Measurements from ENCODE around the gene ARHGAP19. TPM values are rescaled to one million over a fixed set of nuclear protein-coding genes. Genes with fewer than 3 reads are reported as not detected.

Gene ARHGAP19
- total and polyA plus RNA-seq, 9 of the 15 experiments (the other 6 are each of a cell fraction or from before 2014, with no cell fraction given), result 14.8 to 49.5 (median 26.8) TPM

- TF ChIP-seq CTCFL (IDR thresholded peaks at IDR 0.05; ENCODE audit: borderline replicate concordance, insufficient read depth, low read depth, low read length, poor library complexity, severe bottlenecking), result no peak
- TF ChIP-seq ZNF696 (CRISPR knock-in tag; conservative IDR thresholded peaks at IDR 0.05), result no peak
- no peak for TF ChIP-seq ZNF217 (CRISPR knock-in tag; IDR thresholded peaks at IDR 0.05)
- TF ChIP-seq STAT5A (IDR thresholded peaks at IDR 0.05; ENCODE audit: borderline replicate concordance, low read length), result no peak
- TF ChIP-seq FUS (optimal IDR thresholded peaks at IDR 0.05; ENCODE audit: low read depth, low read length), result no peak
- TF ChIP-seq RBM22 (IDR thresholded peaks at IDR 0.05; ENCODE audit: low read depth, low read length, poor library complexity, severe bottlenecking), result no peak
- TF ChIP-seq ZNF282 (CRISPR knock-in tag; IDR thresholded peaks at IDR 0.05), result no peak
- TF ChIP-seq RNF2 (IDR thresholded peaks at IDR 0.05), result peak; percentile 19; the same call in 1 of the 2 replicates
- TF ChIP-seq JUND (IDR thresholded peaks at IDR 0.05; ENCODE audit: borderline replicate concordance, low read depth, low read length), result peak; percentile 95
- TF ChIP-seq JUND (tag; IDR thresholded peaks at IDR 0.05; ENCODE audit: borderline replicate concordance, low read depth, low read length), result no peak; the same call in 2 of the 3 replicates
- TF ChIP-seq ZNF668 (CRISPR knock-in tag; IDR thresholded peaks at IDR 0.05), result no peak
- TF ChIP-seq ZNF766 (CRISPR knock-in tag; conservative IDR thresholded peaks at IDR 0.05), result no peak
- TF ChIP-seq RREB1 (CRISPR knock-in tag; IDR thresholded peaks at IDR 0.05), result no peak
- no peak for TF ChIP-seq MTA1 (IDR thresholded peaks at IDR 0.05; ENCODE audit: borderline replicate concordance)
- no peak for TF ChIP-seq PREB (CRISPR knock-in tag; IDR thresholded peaks at IDR 0.05)
- TF ChIP-seq THRAP3 (IDR thresholded peaks at IDR 0.05; ENCODE audit: borderline replicate concordance), result no peak
- TF ChIP-seq ZNF655 (CRISPR knock-in tag; IDR thresholded peaks at IDR 0.05), result no peak
- TF ChIP-seq DMBX1 (CRISPR knock-in tag; IDR thresholded peaks at IDR 0.05; ENCODE audit: borderline replicate concordance), result no peak
These were observed 42.1 kb upstream of the ARHGAP19 start, which contains the start of gene FRAT2 (continued) for GRCh38 chr10:97334370-97335175.

All from K562 (cell line).